Mesendoderm (in vitro differentiated cells): ENCODE results near the gene IER3. TPM values are rescaled to one million over a fixed set of nuclear protein-coding genes. Genes with fewer than 3 reads are reported as not detected.

Source experiments
- DNase-seq: peaks from one replicate; pipeline ENCODE4 v3.0.0; 2013
- H2AK5ac ChIP-seq: 2 replicates; pipeline ENCODE4 v1.6.1; 2013; ENCODE audit warnings: low read length, inconsistent platforms
- H2BK120ac ChIP-seq: 2 replicates; pipeline ENCODE4 v1.6.1; 2013; ENCODE audit warnings: low read depth, mild to moderate bottlenecking, low read length, moderate library complexity, mixed read lengths
- H2BK15ac ChIP-seq: replicated peaks from 2 replicates; pipeline ENCODE4 v1.6.1; 2013; ENCODE audit warnings: low read depth, mild to moderate bottlenecking, moderate library complexity
- H2BK5ac ChIP-seq: 2 replicates; pipeline ENCODE4 v1.6.1; 2013; ENCODE audit warnings: low read length, inconsistent platforms
- H3K18ac ChIP-seq: 2 replicates; pipeline ENCODE4 v1.6.1; 2013; ENCODE audit warnings: mild to moderate bottlenecking, low read length, mixed read lengths
- H3K23ac ChIP-seq: one replicate; pipeline ENCODE4 v1.6.1; 2013; ENCODE audit warnings: low read length
- H3K27ac ChIP-seq: 2 replicates; pipeline ENCODE4 v1.5.1; 2013; ENCODE audit warnings: low read depth, mild to moderate bottlenecking, inconsistent platforms, low read length, moderate library complexity
- H3K27me3 ChIP-seq: 2 replicates; pipeline ENCODE4 v1.6.1; 2013; ENCODE audit warnings: low read length, control low read depth, mild to moderate bottlenecking, inconsistent platforms; ENCODE audit not compliant: insufficient read depth, poor library complexity
- H3K36me3 ChIP-seq: 2 replicates; pipeline ENCODE4 v1.6.1; 2013; ENCODE audit warnings: low read length, inconsistent platforms; ENCODE audit not compliant: control insufficient read depth, insufficient read depth
- H3K4ac ChIP-seq: one replicate; pipeline ENCODE4 v1.6.1; 2013; ENCODE audit warnings: low read depth, mild to moderate bottlenecking, low read length, moderate library complexity
- H3K4me1 ChIP-seq: 2 replicates; pipeline ENCODE4 v1.6.1; 2013; ENCODE audit warnings: low read depth, low read length, inconsistent platforms; ENCODE audit not compliant: control insufficient read depth
- H3K4me2 ChIP-seq: 2 replicates; pipeline ENCODE4 v1.6.1; 2013; ENCODE audit warnings: low read length
- H3K4me3 ChIP-seq: 2 replicates; pipeline ENCODE4 v1.5.1; 2013; ENCODE audit warnings: mild to moderate bottlenecking, low read length
- H3K56ac ChIP-seq: one replicate; pipeline ENCODE4 v1.6.1; 2013; ENCODE audit warnings: low read length
- H3K79me1 ChIP-seq: 2 replicates; pipeline ENCODE4 v1.6.1; 2013; ENCODE audit warnings: low read length, inconsistent platforms
- H3K79me2 ChIP-seq: 2 replicates; pipeline ENCODE4 v1.6.1; 2013; ENCODE audit warnings: mild to moderate bottlenecking, low read length; ENCODE audit not compliant: control insufficient read depth, insufficient read depth
- H3K9ac ChIP-seq: 2 replicates; pipeline ENCODE4 v1.6.1; 2013; ENCODE audit warnings: low read length, inconsistent platforms
- H4K5ac ChIP-seq: one replicate; pipeline ENCODE4 v1.6.1; 2013; ENCODE audit warnings: low read length
- H4K8ac ChIP-seq: one replicate; pipeline ENCODE4 v1.6.1; 2013; ENCODE audit warnings: low read depth, mild to moderate bottlenecking, control low read depth, low read length, moderate library complexity
- WGBS: extraction: QIAGEN DNeasy Blood & Tissue Kit; methylation state at CpG from one replicate; pipeline ENCODE4 v1.1.7; 2013; ENCODE audit warnings: low lambda C conversion rate, missing lambda C conversion rate; ENCODE audit not compliant: insufficient coverage; ENCODE audit errors: extremely low coverage; 5-methylcytosine and 5-hydroxymethylcytosine counted together
- polyA plus RNA-seq, 2 experiments: library from polyadenylated mRNA; stranded (reverse); fragments of 200-250 nt; gene quantifications; one replicate each; pipeline ENCODE4 v1.2.3, GENCODE V29; 2013

Gene IER3, protein sequence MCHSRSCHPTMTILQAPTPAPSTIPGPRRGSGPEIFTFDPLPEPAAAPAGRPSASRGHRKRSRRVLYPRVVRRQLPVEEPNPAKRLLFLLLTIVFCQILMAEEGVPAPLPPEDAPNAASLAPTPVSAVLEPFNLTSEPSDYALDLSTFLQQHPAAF
- 285 TPM for polyA plus RNA-seq (2013, experiment 1 of 2)
- polyA plus RNA-seq (2013, experiment 2 of 2) = 254 TPM

DNA sequence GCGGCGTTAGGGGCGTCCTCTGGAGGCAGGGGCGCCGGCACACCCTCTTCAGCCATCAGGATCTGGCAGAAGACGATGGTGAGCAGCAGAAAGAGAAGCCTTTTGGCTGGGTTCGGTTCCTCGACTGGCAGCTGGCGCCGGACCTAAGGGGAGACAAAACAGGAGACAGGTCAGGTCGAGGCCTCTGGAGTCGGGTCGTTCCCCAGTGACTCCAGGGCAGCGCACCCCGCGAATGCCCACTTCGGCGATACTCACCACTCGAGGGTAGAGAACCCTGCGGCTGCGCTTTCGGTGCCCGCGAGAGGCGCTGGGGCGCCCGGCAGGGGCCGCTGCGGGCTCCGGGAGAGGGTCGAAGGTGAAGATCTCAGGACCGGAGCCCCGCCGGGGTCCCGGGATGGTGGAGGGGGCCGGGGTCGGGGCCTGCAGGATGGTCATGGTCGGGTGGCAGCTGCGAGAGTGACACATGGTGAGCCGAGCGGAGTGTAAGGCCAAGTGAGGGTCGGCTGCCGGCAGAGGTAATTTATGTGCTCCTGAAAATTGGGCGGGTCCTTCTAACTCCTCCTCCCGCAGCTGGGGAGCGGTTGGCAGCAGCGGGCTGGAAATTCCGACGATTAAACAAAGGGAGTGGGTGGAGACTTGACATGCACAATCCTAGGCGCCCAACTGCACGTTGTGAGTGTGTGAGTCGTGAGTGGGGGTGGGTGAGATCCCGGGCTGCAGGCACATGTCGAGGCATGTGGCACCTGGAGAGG is at the start of gene IER3:
Gene IER3, minus strand, starts transcription at position 494 of the 752 bp plus-strand sequence. Its CDS starts 29 bp downstream, at position 465.
- WGBS = no CpG with 5 or more reads among the region's 54 CpGs
- peak within 1 kb of the TSS; percentile 100 for H3K9ac ChIP-seq
- peak within 1 kb of the TSS; percentile 91 for H3K27ac ChIP-seq
- peak within 1 kb of the TSS; percentile 84 for H2AK5ac ChIP-seq
- peak within 1 kb of the TSS; percentile 40 for H2BK5ac ChIP-seq
- H3K4me3 ChIP-seq = peak within 1 kb of the TSS; percentile 99
- peaks cover 3% of the 10 kb centered on the region for H3K36me3 ChIP-seq
- peaks cover 11% of the 10 kb centered on the region for H3K4me1 ChIP-seq
- peak within 1 kb of the TSS; percentile 94 for H3K56ac ChIP-seq
- no peak within 1 kb of the TSS for H2BK15ac ChIP-seq
- H3K18ac ChIP-seq = peak within 1 kb of the TSS; percentile 77
- no peaks in the 10 kb centered on the region for H3K27me3 ChIP-seq
- H4K8ac ChIP-seq = peak within 1 kb of the TSS; percentile 83
- peaks cover 6% of the 10 kb centered on the region for H3K79me1 ChIP-seq
- no peak within 1 kb of the TSS for H4K5ac ChIP-seq
- H3K23ac ChIP-seq = peak within 1 kb of the TSS; percentile 95
- H3K79me2 ChIP-seq = peaks cover 26% of the 10 kb centered on the region
- peak; percentile 98 for DNase-seq
- no peak within 1 kb of the TSS for H2BK120ac ChIP-seq
- H3K4ac ChIP-seq = peak within 1 kb of the TSS; percentile 77
- H3K4me2 ChIP-seq = peak within 1 kb of the TSS; percentile 44

- Histone ChIP-seq H4K8ac (no peak overlapping the region), H3K79me1 (no peaks in the 10 kb centered on the region), H2BK5ac (no peak overlapping the region), H3K27ac (no peak overlapping the region), H3K18ac (no peak overlapping the region), H3K4me3 (no peak overlapping the region), H3K56ac (no peak overlapping the region), H3K4me2 (no peak overlapping the region), H3K23ac (no peak overlapping the region), H4K5ac (no peak overlapping the region), H2BK120ac (no peak overlapping the region), H3K4me1 (no peaks in the 10 kb centered on the region), H2BK15ac (no peak overlapping the region), H2AK5ac (no peak overlapping the region), H3K27me3 (no peaks in the 10 kb centered on the region), H3K4ac (no peak overlapping the region), H3K79me2 (no peaks in the 10 kb centered on the region), H3K36me3 (no peaks in the 10 kb centered on the region), H3K9ac (no peak overlapping the region)
- DNase-seq = no peak
- WGBS = no CpG with 5 or more reads among the region's 6 CpGs
These were observed 49.3 kb upstream of the IER3 start for GRCh38 chr6:30793521-30794194.

- no peak overlapping the region for H3K18ac ChIP-seq
- no peak for DNase-seq
- no peak overlapping the region for H3K4me3 ChIP-seq
- no peak overlapping the region for H3K27ac ChIP-seq
- H2AK5ac ChIP-seq = no peak overlapping the region
- no peak overlapping the region for H4K8ac ChIP-seq
- no peak overlapping the region for H2BK120ac ChIP-seq
- no peak overlapping the region for H3K56ac ChIP-seq
- no peak overlapping the region for H3K4me2 ChIP-seq
- no peak overlapping the region for H3K23ac ChIP-seq
- no CpG with 5 or more reads among the region's 2 CpGs for WGBS
- no peaks in the 10 kb centered on the region for H3K4me1 ChIP-seq
- no peak overlapping the region for H2BK15ac ChIP-seq
- H4K5ac ChIP-seq = no peak overlapping the region
- no peaks in the 10 kb centered on the region for H3K36me3 ChIP-seq
- no peak overlapping the region for H3K9ac ChIP-seq
- no peak overlapping the region for H2BK5ac ChIP-seq
- H3K79me1 ChIP-seq = no peaks in the 10 kb centered on the region
- H3K27me3 ChIP-seq = no peaks in the 10 kb centered on the region
- no peak overlapping the region for H3K4ac ChIP-seq
- H3K79me2 ChIP-seq = no peaks in the 10 kb centered on the region
These were observed 48.4 kb upstream of the IER3 start for GRCh38 chr6:30792786-30793185.

DNA sequence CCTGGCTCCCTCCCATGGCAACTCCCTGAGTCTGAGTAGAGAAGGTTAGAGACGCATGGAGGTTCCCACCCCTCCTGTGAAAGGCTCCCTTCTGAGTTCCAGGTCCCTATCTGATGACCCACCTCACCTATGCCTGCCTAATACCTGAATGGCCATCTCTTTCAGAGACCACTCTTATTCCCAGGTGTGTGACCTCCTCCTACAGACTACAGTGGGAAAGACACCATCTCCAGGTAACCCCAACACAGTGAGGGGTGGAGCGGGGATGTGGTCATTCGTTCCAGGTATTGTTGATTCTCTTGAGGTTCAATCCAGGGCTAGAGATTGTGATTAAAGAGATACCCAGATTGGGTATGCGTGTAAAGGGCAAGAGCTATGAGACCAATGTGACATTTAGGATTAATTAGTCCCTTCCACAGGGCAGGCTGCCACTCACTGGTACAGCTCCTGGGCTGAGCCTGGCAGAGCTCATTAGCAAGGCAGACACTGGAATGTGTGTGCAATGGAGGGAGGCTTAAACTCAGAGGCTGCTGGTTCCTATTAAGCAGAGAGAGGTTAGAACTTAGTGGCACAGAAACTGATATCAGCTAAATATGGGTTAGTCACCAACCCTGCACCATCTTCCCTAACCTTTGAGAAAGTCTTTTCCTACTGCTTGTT is 46.5 kb upstream of the IER3 start:
- no CpG with 5 or more reads among the region's 4 CpGs for WGBS
- DNase-seq = no peak
- no peak overlapping the region for H2BK5ac ChIP-seq

GRCh38 chr6:30789606-30790005 is 45.3 kb upstream of the IER3 start:
- WGBS = no CpG with 5 or more reads among the region's 1 CpG
- H3K27ac ChIP-seq = no peak overlapping the region
- no peaks in the 10 kb centered on the region for H3K79me1 ChIP-seq
- H3K56ac ChIP-seq = no peak overlapping the region
- no peak overlapping the region for H3K23ac ChIP-seq
- H2BK15ac ChIP-seq = no peak overlapping the region
- no peak overlapping the region for H3K4ac ChIP-seq
- H3K9ac ChIP-seq = no peak overlapping the region
- no peak overlapping the region for H2AK5ac ChIP-seq
- no peak overlapping the region for H3K18ac ChIP-seq
- H4K8ac ChIP-seq = no peak overlapping the region
- no peaks in the 10 kb centered on the region for H3K27me3 ChIP-seq
- no peaks in the 10 kb centered on the region for H3K79me2 ChIP-seq
- DNase-seq = no peak
- no peak overlapping the region for H4K5ac ChIP-seq
- H2BK120ac ChIP-seq = no peak overlapping the region
- H3K36me3 ChIP-seq = no peaks in the 10 kb centered on the region
- no peak overlapping the region for H3K4me3 ChIP-seq
- no peak overlapping the region for H2BK5ac ChIP-seq
- H3K4me1 ChIP-seq = no peaks in the 10 kb centered on the region
- no peak overlapping the region for H3K4me2 ChIP-seq

More for the DNA sequence above, 46.5 kb upstream of the IER3 start:
- no peaks in the 10 kb centered on the region for H3K27me3 ChIP-seq
- no peak overlapping the region for H3K9ac ChIP-seq
- H3K23ac ChIP-seq = no peak overlapping the region
- no peaks in the 10 kb centered on the region for H3K79me1 ChIP-seq
- no peaks in the 10 kb centered on the region for H3K79me2 ChIP-seq
- H2AK5ac ChIP-seq = no peak overlapping the region
- no peak overlapping the region for H3K56ac ChIP-seq
- H3K36me3 ChIP-seq = no peaks in the 10 kb centered on the region
- H3K18ac ChIP-seq = no peak overlapping the region
- H3K4ac ChIP-seq = no peak overlapping the region
- H3K4me3 ChIP-seq = no peak overlapping the region
- H4K5ac ChIP-seq = no peak overlapping the region
- H3K4me1 ChIP-seq = no peaks in the 10 kb centered on the region
- no peak overlapping the region for H3K27ac ChIP-seq
- H4K8ac ChIP-seq = no peak overlapping the region
- H3K4me2 ChIP-seq = no peak overlapping the region
- H2BK15ac ChIP-seq = no peak overlapping the region
- no peak overlapping the region for H2BK120ac ChIP-seq
